ENCODE measurements around the gene SYNE3.

Gene SYNE3, protein sequence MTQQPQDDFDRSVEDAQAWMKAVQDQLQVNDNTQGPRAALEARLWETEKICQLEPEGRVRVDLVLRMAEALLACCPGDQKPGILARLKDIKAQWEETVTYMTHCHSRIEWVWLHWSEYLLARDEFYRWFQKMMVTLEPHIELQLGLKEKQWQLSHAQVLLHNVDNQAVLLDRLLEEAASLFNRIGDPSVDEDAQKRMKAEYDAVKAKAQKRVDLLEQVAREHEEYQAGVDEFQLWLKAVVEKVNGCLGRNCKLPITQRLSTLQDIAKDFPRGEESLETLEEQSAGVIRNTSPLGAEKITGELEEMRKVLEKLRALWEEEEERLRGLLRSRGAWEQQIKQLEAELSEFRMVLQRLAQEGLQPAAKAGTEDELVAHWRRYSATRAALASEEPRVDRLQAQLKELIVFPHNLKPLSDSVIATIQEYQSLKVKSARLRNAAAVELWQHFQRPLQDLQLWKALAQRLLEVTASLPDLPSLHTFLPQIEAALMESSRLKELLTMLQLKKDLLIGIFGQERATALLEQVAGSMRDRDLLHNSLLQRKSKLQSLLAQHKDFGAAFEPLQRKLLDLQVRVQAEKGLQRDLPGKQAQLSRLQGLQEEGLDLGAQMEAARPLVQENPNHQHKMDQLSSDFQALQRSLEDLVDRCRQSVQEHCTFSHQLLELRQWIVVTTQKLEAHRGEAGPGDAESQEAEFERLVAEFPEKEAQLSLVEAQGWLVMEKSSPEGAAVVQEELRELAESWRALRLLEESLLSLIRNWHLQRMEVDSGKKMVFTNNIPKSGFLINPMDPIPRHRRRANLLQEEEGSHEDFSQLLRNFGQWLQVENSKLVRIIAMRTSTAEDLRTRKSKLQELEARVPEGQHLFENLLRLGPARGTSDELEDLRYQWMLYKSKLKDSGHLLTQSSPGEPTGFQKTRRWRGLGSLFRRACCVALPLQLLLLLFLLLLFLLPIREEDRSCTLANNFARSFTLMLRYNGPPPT

DNA sequence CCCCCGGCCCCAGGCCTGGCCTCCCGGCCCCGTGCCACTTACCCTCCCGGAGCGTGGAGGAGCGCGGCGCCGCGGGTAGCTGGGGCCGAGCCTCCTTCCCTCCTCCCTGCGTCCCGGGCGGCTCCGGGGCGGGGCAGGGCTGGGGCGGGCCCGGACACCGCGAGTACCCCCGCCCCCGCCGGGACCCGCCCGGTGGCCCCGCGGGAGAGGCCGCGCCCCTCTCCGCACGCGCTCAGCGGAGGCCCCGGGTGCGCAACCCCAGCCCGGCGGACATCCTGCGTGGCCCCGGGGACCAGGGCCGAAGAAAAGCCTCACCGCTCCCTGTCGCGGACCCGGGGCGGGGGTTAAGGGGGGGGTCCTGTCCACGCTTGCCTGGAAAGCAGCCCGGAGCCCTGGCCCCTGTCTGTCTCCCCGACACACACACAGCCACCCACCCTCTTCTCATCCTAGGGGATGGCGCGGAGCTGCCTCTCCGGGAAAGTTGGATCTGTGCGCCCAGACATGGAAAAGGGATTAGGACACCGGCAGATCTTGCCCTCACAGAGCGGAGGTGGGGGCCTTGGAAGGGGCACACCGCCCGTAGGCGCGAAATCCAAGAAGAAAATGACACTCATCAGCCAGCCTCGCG, at the start of gene SYNE3:
Gene SYNE3, minus strand, starts transcription at position 97 of the 628 bp plus-strand sequence. CDS start 40,829 bp downstream, outside the sequence.
- peaks cover 15% of the 10 kb centered on the region; the same call in 1 of the 2 replicates for H3K4me1 ChIP-seq (ENCODE audit: insufficient read depth, low read length)
- H3K9me3 ChIP-seq (ENCODE audit: control insufficient read depth, insufficient read depth, low read length): no peaks in the 10 kb centered on the region
- no peaks in the 10 kb centered on the region for H3K36me3 ChIP-seq (ENCODE audit: insufficient read depth, low read length)
- H3K9ac ChIP-seq (ENCODE audit: low read depth, low read length): peak within 1 kb of the TSS; percentile 54; the same call in 1 of the 2 replicates

DNA sequence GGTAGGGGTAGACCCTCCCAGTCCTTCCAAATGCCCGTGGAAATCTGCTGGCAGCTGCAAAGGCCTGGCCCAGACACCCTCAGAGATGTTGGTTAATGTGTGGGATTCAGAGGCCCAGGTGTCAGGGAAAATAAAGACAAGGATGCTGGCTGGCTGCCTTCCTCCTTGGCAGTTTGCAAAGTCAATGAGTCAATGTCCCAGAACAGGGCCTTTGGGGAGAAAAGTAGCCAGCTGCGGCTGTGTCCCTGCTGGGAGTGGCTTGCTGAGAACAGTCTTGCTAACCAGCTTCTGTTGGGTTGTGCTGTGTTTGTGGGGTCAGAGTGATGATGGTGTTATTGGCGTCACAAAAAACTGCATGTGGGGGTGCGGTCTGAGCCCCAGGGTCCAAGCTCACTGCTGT, 47.6 kb upstream of the SYNE3 start:
- H3K4me1 ChIP-seq (ENCODE audit: insufficient read depth, low read length): no peaks in the 10 kb centered on the region
- no peaks in the 10 kb centered on the region for H3K36me3 ChIP-seq (ENCODE audit: insufficient read depth, low read length)
- no peak overlapping the region for H3K9ac ChIP-seq (ENCODE audit: low read depth, low read length)
- H3K9me3 ChIP-seq (ENCODE audit: control insufficient read depth, insufficient read depth, low read length): no peaks in the 10 kb centered on the region

DNA sequence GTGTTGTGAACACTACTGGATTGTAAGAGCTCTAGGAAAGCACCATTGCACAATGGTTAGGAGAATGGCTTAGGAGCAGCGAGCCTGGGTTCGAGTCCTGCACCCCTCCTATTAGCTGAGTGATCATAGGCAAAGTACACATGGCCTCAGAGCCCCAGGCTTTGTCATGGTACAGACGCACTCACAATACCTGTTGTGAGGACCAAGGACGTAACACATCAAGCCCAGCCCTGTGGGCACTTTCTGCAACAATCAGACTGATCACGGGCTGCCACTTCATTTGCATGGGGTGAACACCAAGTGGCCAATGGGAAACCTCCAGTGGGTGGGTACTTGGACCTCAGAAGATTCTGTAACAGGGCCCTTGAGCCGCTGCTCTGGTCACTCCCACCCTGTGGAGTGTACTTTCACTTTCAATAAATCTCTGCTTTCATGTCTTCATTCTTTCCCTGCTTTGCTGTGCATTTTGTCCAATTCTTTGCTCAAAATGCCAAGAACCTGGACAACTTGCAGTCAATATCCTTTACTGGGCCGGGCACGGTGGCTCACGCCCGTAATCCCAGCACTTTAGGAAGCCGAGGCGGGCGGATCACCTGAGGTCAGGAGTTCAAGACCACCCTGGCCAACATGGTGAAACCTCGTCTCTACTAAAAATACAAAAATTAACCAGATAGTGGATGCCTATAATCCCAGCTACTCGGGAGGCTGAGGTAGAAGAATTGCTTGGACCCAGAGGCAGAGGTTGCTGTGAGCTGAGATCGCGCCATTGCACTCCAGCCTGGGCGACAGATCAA, 46.6 kb upstream of the SYNE3 start:
- no peak overlapping the region for H3K9ac ChIP-seq (ENCODE audit: low read depth, low read length)
- no peaks in the 10 kb centered on the region for H3K9me3 ChIP-seq (ENCODE audit: control insufficient read depth, insufficient read depth, low read length)
- H3K36me3 ChIP-seq (ENCODE audit: insufficient read depth, low read length): no peaks in the 10 kb centered on the region
- H3K4me1 ChIP-seq (ENCODE audit: insufficient read depth, low read length): no peaks in the 10 kb centered on the region

DNA sequence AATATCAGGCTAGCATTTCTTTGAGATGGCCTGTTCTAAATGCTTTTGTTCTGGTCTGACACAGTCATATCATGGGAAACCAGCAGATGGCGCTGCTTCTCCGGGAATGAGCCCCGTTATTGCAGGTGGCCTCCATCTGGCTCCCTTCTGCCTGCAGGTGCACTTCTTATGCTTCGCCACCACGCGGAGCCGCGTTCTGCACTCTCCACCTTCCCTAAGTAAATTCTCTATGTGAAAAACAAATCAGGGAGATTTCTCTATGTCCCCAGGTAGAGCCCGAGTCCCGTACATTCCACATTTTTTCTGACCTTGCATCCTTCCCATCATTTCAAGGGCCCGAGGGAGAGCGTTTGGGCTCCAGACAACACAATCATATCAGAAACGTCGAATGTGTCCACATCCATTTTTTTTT, 44.6 kb upstream of the SYNE3 start:
- H3K4me1 ChIP-seq (ENCODE audit: insufficient read depth, low read length): 0 out of 2 replicates have a peak, but pooled peaks cover 5% of the 10 kb centered on the region
- no peak overlapping the region for H3K9ac ChIP-seq (ENCODE audit: low read depth, low read length)
- H3K36me3 ChIP-seq (ENCODE audit: insufficient read depth, low read length): no peaks in the 10 kb centered on the region
- no peaks in the 10 kb centered on the region for H3K9me3 ChIP-seq (ENCODE audit: control insufficient read depth, insufficient read depth, low read length)

DNA sequence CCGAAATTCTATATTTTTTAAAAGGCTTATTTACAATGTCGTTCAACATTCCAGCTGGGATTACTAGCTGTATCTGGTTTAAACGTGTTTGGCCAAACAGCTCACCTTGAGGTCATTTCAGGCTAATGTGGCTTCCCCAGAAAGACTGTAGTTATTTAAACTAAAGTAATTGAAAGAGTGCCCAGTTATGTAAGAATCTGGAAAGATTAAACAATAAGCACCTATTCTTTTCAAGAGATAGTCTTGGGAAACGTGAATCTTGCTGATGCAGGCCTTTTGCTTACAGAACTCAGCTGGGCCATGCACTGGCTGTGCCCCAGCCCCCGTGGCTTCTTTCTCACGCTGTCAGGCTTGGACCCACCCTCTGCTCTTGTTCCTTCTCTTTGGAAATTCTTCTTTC, 42.8 kb upstream of the SYNE3 start:
- no peaks in the 10 kb centered on the region for H3K9me3 ChIP-seq (ENCODE audit: control insufficient read depth, insufficient read depth, low read length)
- no peak overlapping the region for H3K9ac ChIP-seq (ENCODE audit: low read depth, low read length)
- no peaks in the 10 kb centered on the region for H3K36me3 ChIP-seq (ENCODE audit: insufficient read depth, low read length)
- H3K4me1 ChIP-seq (ENCODE audit: insufficient read depth, low read length): 0 out of 2 replicates have a peak, but pooled peaks cover 5% of the 10 kb centered on the region

DNA sequence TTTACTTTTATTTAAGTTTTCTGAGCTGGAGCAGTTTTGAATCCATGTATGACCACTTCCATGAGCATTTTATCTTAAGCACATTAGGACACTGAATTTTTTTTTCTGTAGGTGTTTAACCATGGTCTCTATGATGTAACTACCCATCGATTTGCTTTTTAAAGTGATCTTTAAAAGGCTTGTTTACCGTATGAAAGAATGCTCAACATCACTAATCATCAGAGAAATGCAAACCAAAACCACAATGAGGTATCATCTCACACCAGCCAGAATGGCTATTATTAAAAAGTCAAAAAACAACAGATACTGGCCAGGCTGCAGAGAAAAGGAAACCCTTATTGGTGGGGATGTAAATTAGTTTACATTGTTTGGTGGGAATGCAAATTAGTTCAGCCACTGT, 41.4 kb upstream of the SYNE3 start:
- Histone ChIP-seq H3K9ac (ENCODE audit: low read depth, low read length) (no peak overlapping the region), H3K4me1 (ENCODE audit: insufficient read depth, low read length) (0 out of 2 replicates have a peak, but pooled peaks cover 5% of the 10 kb centered on the region), H3K9me3 (ENCODE audit: control insufficient read depth, insufficient read depth, low read length) (no peaks in the 10 kb centered on the region), H3K36me3 (ENCODE audit: insufficient read depth, low read length) (no peaks in the 10 kb centered on the region)

DNA sequence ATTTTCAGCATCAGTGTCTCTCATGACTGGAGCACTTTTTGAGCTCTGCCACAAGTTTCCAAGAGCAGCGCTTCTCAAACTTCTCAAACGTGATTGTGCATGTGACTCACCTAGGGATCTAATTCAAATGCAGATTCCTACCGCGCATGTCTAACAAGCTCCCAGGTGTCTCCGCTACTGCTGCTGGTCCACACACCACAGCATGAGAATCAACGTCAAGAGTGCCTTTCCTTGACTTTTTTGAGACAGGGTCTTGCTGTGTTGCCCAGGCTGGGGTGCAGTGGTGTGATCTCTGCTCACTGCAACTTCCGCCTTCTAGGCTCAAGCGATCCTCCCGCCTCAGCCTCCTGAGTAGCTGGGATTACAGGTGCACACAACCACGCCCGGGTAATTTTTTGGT, 40.8 kb upstream of the SYNE3 start:
- Histone ChIP-seq H3K36me3 (ENCODE audit: insufficient read depth, low read length) (no peaks in the 10 kb centered on the region), H3K4me1 (ENCODE audit: insufficient read depth, low read length) (0 out of 2 replicates have a peak, but pooled peaks cover 5% of the 10 kb centered on the region), H3K9ac (ENCODE audit: low read depth, low read length) (no peak overlapping the region), H3K9me3 (ENCODE audit: control insufficient read depth, insufficient read depth, low read length) (no peaks in the 10 kb centered on the region)

DNA sequence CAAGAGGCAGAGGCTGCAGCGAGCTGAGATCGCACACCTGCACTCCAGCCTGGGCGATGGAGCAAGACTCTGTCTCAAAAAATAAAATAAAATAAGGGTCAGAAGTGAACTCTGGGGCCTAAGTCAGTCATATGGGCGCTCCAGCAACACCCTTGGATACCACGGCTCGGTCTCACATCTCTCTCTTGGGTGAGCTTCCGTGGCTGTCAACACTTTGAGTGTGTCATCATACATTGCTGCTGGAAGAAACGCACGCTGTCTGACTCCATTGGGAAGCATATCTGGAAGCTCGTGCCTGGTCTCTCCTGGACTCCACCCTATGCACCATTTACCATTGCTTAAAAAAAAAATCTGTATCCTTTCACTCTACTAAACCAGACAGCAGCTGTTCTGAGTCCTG, 38.6 kb upstream of the SYNE3 start:
- Histone ChIP-seq H3K36me3 (ENCODE audit: insufficient read depth, low read length) (no peaks in the 10 kb centered on the region), H3K4me1 (ENCODE audit: insufficient read depth, low read length) (0 out of 2 replicates have a peak, but pooled peaks cover 5% of the 10 kb centered on the region), H3K9ac (ENCODE audit: low read depth, low read length) (no peak overlapping the region), H3K9me3 (ENCODE audit: control insufficient read depth, insufficient read depth, low read length) (no peaks in the 10 kb centered on the region)

DNA sequence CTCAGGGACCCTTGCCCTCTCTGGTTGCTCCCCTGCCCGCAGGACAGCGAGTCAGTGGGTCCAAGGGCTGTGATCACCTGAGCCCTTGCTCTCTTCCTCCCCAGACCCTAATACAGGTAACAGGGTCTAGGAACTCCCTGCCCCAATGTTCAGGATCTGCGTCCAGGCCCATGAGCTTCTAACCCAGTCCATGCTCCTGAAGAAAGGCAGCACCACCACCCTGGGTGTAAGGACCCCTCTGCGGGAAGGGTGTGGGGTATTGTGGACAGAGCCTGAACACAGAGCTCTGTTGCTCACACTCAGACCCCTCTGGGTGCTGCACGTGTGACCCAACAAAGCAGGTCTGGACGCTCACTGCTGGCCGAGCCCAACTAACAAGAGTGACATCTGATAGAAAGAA, 36.7 kb upstream of the SYNE3 start:
- Histone ChIP-seq H3K4me1 (ENCODE audit: insufficient read depth, low read length) (0 out of 2 replicates have a peak, but pooled peaks cover 5% of the 10 kb centered on the region), H3K36me3 (ENCODE audit: insufficient read depth, low read length) (no peaks in the 10 kb centered on the region), H3K9ac (ENCODE audit: low read depth, low read length) (no peak overlapping the region), H3K9me3 (ENCODE audit: control insufficient read depth, insufficient read depth, low read length) (no peaks in the 10 kb centered on the region)

DNA sequence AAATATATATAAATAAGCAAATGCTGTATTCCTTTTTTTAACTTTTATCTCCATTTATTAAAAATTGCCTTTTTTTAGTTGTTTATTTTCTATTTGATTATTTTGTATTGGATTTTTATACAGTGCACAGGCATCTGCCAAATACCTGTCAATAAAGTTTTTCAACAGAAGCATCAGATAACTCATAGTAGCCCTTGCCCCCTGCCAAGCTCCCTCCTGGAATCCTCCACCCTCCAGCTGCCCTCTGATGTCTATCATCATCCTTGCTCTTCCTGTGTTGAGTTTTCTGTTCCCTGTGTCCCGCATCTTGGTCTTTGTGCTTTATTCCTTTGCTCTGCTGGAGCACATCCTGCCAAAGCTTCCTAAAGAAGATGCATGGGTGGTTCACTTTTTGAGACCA, 35.0 kb upstream of the SYNE3 start:
- Histone ChIP-seq H3K9ac (ENCODE audit: low read depth, low read length) (no peak overlapping the region), H3K9me3 (ENCODE audit: control insufficient read depth, insufficient read depth, low read length) (no peaks in the 10 kb centered on the region), H3K4me1 (ENCODE audit: insufficient read depth, low read length) (peaks cover 6% of the 10 kb centered on the region; the same call in 1 of the 2 replicates), H3K36me3 (ENCODE audit: insufficient read depth, low read length) (no peaks in the 10 kb centered on the region)

DNA sequence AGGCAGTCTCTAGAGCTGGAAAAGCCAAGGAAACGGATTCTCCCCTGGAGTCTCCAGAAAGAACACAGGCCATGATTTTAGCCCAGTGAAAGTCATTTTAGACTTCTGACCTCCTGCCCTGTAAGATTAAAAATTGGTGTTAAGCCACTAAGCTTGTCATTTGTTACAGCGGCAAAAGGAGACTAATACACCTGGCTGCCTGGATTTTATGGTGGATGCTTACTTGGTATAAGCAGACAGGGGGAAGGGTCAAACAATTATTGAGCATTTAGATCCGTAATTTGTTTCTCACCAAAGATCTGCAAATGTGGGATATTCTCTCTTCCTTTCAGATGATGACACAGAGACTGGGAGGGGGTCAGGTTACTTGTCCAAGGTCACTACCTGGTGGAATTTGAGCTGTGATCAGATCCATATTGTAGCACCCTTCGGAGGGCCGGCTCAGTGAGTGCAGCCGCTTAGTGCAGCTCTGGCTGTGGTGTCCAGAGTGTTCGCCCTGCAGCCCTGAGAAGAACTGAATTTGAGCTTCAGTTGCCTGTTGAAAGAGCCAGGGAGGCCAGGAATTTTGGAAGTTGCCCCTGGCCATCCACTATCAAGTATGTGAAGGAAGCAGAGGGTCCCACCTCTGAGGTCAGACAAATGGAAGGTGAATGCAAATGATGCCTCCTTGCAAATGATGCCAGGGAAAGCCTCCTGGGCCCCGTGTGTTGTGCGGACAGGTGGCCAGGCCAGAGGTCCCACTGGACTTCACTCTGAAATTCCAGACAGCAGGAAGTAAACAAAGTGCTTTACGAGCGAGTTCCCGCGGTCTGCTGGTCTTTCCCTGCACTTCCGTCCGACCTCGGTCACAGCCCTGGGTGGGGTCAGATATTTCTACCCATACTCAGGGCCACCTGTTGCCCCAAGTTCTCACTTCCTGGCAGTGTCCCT, 33.5 kb upstream of the SYNE3 start:
- Histone ChIP-seq H3K36me3 (ENCODE audit: insufficient read depth, low read length) (no peaks in the 10 kb centered on the region), H3K9me3 (ENCODE audit: control insufficient read depth, insufficient read depth, low read length) (no peaks in the 10 kb centered on the region), H3K4me1 (ENCODE audit: insufficient read depth, low read length) (peaks cover 6% of the 10 kb centered on the region; the same call in 1 of the 2 replicates), H3K9ac (ENCODE audit: low read depth, low read length) (no peak overlapping the region)

DNA sequence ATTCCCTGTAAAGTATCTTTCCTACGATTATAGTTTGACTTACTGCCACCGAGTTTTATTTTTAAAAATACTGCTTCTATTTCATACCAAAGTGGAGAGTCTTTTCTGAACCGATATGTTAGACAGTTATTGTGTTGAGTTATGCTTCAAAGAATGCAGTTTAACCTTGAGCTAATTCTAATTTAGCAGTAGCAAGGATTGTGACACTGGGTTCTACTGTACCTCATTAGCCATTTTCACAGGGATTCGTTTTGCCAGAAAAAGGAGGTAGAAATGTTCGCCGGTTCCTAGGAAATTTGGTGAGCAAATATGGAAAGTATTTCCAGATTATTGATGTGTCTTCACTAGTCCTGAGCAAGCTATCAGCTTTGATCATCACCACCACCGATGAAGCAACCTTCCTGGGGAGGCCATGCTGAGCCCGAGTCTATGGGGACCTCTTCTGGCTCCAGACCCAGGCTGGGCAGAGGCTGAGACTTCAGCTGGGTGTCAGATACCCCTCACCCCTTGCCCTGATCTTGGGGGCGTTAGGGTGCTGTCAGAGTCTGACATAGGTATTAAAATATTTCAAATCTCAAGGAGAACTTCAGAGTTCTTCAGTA, 32.0 kb upstream of the SYNE3 start:
- H3K9me3 ChIP-seq (ENCODE audit: control insufficient read depth, insufficient read depth, low read length): no peaks in the 10 kb centered on the region
- H3K4me1 ChIP-seq (ENCODE audit: insufficient read depth, low read length): peaks cover 6% of the 10 kb centered on the region; the same call in 1 of the 2 replicates
- no peaks in the 10 kb centered on the region for H3K36me3 ChIP-seq (ENCODE audit: insufficient read depth, low read length)
- H3K9ac ChIP-seq (ENCODE audit: low read depth, low read length): no peak overlapping the region
